NK-92 (cell line): ENCODE data around the gene TELO2.
"Not testable (repeated sequence)": the region's sequence is repeated elsewhere in the genome, so short reads cannot be mapped to it uniquely, and the experiment has no call there.

ENCODE experiments used
- DNase-seq: peaks from one replicate; lab custom pipeline; 2025; ENCODE audit not compliant: unreplicated experiment; lab: John Stamatoyannopoulos, UW

The TELO2 gene

DNA sequence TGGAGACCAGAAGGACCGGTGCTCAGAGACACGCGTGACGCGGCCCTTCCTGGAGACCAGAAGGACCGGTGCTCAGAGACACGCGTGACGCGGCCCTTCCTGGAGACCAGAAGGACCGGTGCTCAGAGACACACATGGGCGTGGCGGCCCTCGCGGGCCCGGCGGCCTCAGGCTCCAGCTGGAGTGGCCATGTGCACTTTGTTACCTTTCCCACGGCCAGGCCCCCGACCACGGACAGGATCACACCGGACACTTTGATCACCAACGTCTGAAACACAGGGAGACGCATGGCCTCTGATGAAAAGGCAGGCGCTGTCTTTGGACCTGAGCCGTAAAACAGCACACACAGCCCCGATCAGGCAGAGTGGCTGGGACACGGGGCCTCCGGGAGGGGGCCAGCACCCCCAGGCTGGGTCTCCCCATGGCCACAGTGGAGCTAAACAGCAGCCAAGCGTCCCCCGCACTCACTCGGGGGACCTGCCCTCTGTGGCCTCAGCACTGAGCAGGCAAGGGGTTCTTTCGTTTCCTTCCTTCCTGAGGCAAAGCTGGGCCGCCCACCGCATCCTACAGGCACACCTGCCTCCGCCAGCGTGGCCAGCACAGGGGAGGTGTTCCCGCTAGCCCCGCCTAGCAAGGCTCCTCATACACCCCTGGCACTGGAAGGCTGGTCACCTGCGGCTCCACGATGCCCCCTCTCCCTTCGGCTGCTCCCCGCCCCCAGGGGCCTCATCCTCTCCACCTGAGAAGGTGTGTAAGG is 35.5 kb upstream of the TELO2 start:
- no peak for DNase-seq

DNA sequence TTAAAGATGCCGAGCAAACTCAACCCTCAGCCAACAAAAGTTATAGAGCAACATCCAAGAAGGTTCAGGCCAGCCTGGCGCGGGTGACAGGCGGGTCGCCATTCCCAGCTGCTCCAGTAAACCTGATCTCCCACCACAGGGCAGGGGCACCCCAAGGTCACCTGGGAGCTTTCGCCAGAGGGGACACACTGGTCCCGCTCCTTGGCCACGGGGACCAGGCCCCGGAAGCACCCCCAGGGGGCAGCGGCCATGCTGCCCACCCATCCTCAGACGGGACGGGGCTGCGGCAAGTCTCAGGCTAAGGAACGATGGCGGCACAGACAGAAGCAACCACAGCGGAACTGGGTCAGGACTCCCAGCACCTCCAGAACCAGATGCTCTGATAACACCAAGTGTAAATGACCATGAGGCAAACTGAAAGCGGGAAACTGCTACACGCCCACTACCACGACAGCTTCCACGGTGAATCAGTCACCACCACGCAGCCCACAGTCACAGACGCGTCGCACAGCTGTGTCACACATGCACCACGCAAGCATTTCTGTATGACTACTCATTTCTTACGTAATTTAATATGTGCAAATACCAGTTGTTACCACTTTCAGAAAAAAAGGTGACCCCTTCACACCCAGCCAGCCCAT is 34.7 kb upstream of the TELO2 start:
- DNase-seq, result no peak

DNA sequence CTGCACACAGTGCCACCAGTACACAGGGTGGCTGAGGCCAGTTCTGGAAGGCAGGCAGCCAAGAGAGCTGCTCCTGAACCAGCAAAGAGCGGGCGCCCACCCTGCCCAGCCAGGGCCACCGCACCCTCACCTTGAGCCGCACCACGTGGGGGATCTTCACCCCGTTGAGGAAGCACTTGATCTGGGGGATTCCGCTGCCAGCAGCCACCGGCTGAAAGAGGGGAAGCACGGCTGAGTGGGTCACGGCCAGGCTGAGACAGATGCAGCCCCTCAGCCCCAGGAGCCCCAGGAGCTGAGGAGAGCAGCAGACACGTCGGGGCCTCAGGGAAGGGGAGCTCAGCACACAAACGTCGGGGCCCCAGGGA is 34.2 kb upstream of the TELO2 start:
- DNase-seq, result no peak

DNA sequence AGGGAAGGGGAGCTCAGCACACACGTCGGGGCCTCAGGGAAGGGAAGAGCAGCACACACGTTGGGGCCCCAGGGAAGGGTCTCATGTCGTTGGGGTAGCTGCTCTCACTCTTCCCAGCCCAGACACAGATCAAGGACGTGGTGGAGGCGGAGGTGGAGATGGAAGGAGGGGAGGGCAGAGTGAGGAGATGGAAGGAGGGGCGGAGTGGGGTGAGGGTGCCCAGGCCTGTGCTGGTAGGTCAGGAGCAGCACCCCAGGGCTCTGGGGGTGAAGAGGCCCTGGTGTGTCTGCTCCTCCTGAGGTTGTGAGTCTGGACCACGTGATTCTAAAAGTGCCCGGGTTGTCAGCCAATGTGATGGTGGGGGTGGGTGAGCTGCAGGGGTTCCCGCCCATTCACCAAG is 33.2 kb upstream of the TELO2 start:
- no peak for DNase-seq

DNA sequence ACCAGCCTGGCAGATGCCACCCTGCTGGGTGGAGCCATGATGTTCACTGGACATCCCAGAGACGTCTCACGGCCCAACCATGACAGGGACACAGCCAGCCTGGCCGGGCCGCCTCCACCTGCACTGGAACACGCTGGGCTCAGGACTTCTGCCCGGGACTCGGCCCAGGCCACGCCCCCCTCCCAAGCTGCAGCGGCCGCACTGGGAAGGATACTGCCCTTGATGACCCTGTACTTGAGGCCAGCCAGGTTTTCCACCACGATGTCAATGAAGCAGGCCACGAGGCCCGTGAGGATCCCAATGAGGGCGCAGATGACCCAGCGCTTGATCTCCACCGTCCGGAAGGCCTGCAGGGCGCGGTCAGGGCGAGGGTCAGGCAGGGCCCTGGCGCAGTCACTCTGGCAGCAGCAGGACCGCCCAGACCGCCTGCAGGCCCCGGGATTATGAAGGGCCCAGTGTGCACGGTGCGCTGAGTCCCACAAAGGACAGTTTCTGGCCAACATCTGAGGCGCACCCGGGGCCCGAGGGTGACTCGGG is 32.5 kb upstream of the TELO2 start:
- DNase-seq, result no peak

DNA sequence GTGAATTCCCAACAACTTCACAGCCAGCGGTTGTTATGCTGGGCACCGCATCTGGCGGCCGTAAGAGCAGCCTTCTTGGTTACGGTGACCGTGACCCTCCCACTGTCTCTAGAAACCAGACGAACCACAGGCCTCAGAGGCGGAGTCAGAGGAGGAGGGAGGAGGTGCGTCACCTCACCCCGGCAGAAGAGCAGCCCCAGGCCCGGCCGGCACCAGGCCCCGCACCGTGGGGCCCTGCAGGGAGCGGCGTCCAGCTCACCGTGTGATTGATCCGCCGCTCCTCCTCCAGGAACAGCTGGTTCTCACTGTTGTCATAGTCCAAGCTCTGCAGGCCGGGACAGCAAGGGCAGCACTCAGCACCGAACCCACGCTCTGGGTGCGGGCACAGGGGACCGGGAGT is 32.0 kb upstream of the TELO2 start:
- no peak for DNase-seq

DNA sequence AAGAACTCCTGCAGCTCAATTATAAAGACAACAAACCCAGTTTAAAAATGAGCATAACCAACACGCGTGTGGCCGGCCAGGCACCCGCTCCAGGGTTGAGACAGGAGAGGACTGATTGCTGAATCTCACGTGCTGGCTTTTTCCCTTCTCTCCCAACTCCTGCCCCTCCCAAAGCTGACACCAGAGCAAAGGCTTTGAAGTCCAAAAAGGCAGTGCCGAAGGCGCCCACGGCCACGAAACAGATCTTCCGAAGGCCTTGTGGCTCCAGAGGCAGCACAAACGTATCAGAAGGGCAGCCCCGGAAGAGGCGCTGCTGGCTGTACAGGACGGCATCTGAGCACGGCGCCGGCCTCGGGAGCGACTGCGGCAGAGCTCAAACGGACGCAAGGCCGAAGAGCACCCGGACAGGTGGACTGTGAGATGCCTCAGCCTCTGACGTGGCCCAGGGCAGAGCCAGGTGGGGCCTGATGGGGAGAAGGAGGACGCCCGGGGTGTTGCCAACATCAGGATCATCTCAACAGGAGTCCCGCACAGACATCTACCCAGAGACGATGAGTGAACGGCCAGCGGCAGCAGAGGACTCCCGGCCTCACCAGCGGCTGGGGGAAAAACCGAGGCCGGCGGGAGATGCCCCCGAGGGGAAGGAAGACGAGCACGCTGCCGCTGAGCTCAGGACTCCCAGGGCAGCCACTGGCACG is 28.8 kb upstream of the TELO2 start:
- no peak for DNase-seq

DNA sequence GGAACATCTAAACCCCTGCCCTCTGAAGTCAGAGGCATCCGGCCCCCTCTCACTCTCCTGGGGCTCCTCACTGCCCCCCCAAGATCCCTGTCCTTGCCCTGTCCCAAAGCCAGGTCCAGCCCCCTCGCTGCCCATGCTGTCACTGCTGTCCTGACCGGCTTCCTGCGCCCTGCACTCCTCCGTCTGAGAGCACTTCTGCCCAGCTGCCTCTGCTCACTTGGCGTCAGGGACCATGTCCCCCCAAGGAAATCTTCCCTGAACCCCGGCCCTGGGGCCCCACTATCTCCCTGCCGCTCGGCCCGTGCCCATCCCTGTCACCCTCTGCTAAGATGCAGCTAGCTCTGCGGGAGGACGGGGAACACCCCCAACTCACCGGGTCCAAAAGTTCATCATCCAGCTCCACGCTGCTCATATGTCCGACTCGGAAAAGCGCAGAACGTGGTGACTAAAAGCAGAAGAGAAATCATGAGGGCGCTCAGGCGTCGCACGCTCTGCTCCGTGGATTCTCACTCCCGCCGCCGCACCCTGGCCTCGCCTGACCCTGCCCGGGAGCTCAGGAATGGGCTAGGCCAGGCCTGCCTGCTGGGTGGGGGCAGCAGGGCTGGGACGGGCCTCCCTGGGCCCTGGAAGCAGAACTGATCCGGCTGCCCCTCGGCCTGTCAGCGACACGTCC is 28.1 kb upstream of the TELO2 start:
- no peak for DNase-seq

DNA sequence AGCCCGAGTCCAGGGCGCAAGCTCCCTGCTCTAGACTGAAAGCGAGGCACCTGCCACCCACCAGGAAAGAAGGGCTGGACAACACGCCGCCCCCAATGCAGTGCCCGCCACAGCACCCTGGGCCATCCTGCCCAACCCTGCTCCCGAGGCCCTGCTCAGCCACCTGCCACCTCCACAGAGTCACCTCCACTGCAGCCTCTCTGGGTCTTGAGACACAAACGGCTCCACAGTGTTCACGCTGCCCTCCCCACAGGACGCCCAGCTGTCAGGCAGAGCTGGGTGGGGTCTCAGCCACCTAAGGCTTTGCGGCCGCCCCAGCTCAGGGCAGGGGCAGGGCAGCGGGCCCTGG is 27.6 kb upstream of the TELO2 start:
- no peak for DNase-seq

DNA sequence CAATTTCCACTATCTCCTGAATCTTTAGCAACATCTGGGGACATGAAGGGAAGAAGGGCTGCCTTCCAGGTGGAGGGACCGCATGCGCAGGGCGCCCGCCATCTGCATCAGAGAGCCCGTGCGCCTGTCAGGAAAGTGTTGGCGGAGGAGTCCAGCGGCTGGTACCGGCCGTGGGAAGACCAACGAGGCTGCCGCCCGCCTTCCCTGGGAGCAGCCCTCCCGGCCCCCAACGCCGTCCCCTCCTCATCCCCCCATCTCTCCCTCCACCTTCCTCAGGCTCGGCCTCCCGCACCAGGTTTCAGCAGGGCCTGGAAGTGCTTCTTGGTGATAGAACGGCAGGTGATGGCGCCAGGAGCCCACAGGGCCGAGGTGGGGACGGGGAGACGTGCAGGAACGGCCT is 27.1 kb upstream of the TELO2 start:
- no peak for DNase-seq

DNA sequence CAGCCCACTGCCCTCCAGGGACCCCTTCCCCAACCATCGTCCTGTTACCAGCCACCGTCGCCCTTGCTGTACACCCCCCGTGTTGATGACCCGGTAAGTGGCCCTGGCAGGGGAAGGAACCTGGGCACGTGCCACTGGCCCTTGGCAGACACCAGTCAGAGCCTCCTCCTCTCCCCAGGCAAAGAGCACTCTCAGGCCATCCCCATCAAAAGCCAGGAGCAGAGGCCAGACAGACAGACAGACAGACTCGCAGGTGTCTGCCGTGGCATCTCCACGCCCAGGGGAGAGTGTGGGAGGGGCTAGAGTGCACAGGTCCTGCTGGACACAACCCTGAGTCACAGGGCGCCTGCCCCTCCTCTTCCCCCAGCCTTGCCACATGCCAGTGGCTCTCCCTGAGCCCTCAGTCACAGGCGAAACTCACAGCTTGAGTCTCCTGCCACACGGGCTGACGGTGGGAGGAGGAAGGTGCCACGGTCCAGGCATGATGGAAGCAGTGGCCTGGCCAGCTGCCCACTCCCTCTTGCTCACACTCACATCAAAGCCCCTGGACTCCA is 26.1 kb upstream of the TELO2 start:
- DNase-seq, result no peak

DNA sequence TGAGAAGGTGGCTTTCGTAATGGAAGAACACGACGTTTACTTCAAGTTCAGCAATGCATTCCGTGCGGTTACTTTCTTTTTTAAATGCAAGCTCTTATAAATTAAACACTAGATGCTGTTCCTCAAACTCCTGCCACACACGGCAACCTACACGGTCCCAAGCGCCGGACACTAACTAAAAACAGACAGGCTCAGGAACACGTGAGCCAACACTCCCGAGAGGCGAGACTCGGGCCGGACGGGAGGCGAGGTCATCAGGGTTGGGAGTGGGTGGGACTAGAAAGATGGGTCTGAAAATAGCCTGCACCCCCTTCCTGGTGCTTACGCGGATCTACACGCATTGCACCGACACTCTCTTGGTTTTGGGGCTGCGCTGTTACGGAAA is 24.7 kb upstream of the TELO2 start:
- DNase-seq, result no peak

DNA sequence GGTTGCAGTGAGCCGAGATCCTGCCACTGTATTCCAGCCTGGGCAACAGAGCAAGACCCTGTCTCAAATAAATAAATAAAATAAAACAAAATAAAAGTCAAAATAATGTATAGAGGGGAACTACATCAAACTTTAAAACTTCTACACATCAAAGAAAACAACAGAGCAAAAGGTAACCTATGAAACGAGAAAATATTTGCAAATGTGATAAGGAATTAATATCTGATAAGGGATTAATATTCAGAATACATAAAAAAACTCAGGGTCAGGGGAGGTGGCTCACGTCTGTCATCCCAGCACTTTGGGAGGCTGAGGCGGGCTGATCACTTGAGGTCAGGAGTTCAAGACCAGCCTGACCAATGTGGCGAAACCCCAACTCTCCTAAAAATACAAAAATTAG is 24.0 kb upstream of the TELO2 start:
- not testable (repeated sequence) for DNase-seq

DNA sequence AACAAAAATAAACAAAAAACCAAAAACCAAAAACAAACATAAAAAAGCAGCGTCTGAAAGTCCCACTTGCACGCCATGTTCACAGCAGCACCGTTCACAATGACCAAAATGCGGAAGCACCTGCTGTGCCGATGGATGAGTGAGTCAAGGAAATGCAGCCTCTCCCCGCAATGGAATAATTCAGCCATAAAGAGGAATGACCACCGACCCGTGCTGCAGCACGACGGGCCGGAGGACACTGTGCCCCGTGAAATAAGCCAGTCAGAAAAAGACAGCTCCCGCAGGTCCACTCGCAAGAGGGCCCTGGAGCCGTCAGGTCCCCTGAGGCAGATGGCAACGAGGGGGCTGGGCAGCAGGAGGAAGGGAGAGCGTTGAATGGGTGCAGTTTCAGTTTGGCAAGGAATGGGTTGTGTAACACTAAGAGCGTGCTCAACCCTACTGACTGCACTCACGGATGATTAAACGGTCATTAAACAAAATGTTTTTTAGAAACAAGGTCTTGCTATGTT is 23.4 kb upstream of the TELO2 start:
- no peak for DNase-seq

DNA sequence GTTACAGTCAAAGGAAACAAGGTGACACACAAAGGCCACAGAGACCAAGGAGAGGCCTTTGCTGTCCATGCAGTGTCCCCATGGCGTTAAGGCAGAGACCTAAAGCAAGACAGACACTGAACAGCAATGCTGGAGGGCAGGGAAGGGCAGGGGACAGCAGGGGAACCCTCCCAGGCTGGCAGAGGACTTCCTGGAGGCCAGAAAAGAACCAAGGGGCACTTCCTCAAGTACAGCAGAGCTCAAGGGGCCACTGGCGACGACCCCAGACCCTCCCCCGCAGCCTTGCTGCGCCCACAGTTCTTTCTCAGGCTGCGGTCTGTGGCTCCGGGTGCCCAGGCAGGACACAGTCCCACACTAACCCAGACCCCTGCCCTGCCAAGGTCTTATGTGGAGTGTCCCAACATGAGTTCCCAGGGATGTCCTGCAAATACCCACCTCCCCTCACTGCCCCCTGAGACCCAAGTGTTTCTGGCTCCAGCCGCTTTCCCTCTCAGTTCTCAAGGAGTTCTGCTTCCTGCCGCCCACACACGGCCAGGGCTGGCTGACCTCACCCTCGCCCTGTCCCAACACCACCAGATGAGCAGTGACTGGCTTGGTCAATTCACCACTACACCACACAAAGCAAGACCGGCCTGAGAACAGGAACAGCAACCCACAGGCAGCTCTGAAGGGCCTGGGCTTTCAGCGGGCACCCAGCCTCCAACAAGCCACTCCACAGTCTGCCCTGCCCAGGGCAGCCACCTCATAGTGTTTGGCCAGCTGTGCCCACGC is 22.5 kb upstream of the TELO2 start:
- DNase-seq, result no peak

DNA sequence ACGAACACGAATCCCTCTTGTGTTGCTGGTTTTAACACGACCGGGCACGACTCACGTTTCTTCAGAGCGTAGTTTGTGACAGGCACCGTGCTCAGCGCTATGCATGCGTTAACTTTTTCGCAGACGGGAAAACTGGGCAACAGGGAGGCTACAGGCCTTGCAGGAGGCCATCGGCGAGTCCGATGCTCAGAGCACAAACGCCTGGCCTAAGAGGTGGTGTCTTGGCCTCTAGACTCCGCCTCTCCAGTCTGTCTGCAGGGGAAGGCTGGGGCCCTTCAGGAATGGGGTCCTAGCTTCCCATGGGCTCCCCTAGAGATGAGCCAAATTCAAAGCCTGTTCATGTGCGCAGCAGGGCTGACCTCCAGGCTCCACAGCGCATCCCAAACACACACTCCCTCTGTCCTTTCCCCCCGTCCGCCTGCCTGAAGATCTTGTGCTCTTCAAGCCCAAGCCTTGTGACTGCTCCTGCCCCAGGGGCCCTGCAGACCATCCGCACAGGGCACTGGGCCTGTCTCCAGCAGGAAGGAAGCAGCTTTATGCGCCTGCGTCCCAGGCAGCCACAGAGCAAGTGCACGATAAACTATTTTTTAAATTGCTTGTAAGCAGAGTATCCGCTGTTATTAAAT is 21.5 kb upstream of the TELO2 start:
- DNase-seq, result no peak

DNA sequence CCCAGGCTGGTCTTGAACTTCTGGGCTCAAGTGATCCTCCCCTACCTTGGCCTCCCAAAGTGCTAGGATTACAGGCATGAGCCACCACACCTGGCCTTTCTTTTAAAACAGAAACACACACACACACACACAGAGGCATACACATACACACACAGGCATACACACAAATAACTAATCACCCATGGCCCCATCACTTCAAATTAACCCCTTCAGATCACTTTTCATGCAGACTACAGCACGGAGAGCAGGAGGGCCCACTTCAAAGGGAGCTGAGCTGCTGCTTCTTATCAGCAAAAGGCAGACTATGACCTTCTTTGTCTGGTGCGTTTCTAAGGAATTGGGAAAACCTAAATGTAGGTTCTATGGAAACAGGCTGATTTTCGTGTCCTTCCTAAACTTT is 20.2 kb upstream of the TELO2 start:
- no peak for DNase-seq

DNA sequence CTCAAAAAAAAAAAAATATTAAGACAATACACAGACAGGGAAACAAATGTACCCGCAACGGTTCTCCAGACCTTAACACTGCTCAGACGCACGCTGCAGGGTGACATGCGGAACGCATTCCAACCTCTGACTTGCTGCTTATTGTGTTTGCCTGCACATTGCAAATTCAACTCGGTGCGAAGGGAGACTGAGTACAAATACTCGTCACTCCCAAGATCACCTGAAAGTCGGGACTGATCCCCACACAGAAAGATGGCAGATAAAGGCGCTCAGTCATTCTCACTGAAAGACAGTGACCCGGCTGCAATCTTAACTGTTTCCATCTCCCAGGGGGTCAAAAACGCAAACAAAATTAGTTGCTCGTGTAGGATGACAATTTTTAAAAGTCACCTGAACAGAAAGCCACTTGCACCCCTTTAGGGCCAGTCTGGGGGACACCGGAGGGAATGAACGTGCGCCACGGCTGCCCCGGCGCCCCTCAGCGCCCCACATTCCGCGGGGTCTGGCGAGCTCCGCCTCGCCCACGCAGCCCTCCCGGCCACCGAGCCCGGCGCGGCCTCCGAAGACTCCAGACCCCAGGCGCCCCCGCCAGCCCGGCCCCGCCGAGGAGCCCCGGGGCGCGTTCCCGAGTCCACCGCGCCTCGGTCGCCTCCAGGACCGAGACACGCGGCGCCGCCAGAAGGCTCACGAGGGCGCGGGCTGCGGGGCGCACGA is 18.9 kb upstream of the TELO2 start:
- no peak for DNase-seq

DNA sequence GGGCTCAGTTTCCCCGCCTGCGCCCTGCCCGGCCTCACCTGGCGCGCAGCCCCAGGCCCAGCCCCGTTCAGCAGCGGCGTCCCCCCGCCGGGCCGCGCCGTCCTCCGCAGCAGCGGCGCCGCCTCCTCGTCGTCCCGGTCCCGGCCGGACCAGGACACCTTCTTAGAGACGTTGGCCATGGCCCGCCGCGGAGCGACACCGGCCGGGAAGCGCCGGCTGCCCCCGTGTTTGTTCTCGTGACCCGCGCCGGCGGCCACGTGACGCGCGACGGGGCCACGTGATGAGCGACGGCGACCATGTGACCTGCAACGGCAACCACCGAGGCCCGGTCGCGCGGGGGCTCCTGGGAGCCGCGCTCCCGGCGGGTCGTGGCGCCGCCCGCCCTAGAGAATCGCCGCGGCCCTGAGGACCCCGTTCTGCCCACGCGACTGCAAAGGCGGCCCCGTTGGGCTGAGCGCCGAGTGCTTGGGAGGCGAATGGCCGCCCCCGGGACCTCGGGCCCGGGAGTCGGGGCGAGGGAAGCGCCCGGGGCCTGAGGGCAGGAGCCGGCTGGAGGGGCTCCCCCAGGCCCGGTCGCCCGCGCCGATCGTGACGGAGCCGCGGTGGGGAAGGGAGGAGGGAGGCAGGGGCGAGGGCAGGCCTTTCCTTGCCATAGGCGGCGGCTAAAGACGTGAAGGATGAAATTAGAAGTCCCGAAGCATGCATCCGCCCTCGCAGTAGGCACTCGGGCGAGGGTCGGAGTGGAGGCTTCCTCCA is 18.2 kb upstream of the TELO2 start, which contains the start of gene CLCN7:
Gene CLCN7 (minus strand): TSS at position 233 of the 756 bp plus-strand sequence. CDS start 54 bp downstream, at position 179.
- DNase-seq, result no peak
